ENCODE results near the gene PPM1H. TPM values are rescaled to one million over a fixed set of nuclear protein-coding genes. Genes with fewer than 3 reads are reported as not detected.

PPM1H gene
- total and polyA plus RNA-seq, 7 donors, result 0.92 to 4.3 (median 3.0) TPM

- 87% methylated on average over 5 of the region's 5 CpGs for WGBS, 2 donors
- no peak for DNase-seq
- intact Hi-C loops (cut with DNase I), result no loop called here
- no peak for TF ChIP-seq EP300 (IDR thresholded peaks at IDR 0.05)
- no peak for TF ChIP-seq CTCF (IDR thresholded peaks at IDR 0.05)
- TF ChIP-seq POLR2AphosphoS5 (IDR thresholded peaks at IDR 0.05), result no peak
- TF ChIP-seq POLR2A (IDR thresholded peaks at IDR 0.05), result no peak
- no peaks in the 10 kb centered on the region for H3K9me3 ChIP-seq
- H3K27ac ChIP-seq, result no peak overlapping the region
- peaks cover 0 to 4% (median 0%) of the 10 kb centered on the region in 4 donors for H3K4me1 ChIP-seq
- H3K4me3 ChIP-seq, result no peak overlapping the region
- H3K27me3 ChIP-seq, result no peaks in the 10 kb centered on the region
- no peaks in the 10 kb centered on the region for H3K36me3 ChIP-seq
Measured at GRCh38 chr12:62767496-62767895, 167.5 kb downstream of the PPM1H start.

- TF ChIP-seq EP300 (IDR thresholded peaks at IDR 0.05), result no peak
- no peak for TF ChIP-seq POLR2A (IDR thresholded peaks at IDR 0.05)
- WGBS, 2 donors, result 98 to 100% methylated on average over 1 of the region's 1 CpG
- Histone ChIP-seq H3K4me3 (no peak overlapping the region), H3K36me3 (no peaks in the 10 kb centered on the region), H3K4me1 (peaks cover 0 to 4% (median 0%) of the 10 kb centered on the region in 4 donors), H3K27ac (no peak overlapping the region), H3K27me3 (no peaks in the 10 kb centered on the region), H3K9me3 (no peaks in the 10 kb centered on the region)
- no peak for DNase-seq
- intact Hi-C loops (cut with DNase I), result no loop called here
Measured at GRCh38 chr12:62766496-62766895, 168.5 kb downstream of the PPM1H start.

- 78 to 80% methylated on average over 9 of the region's 9 CpGs for WGBS, 2 donors
- peaks cover 0 to 4% (median 0%) of the 10 kb centered on the region in 4 donors for H3K4me1 ChIP-seq
- no peak for TF ChIP-seq POLR2AphosphoS5 (IDR thresholded peaks at IDR 0.05)
- no peak for TF ChIP-seq CTCF (IDR thresholded peaks at IDR 0.05)
- TF ChIP-seq EP300 (IDR thresholded peaks at IDR 0.05), result no peak
- TF ChIP-seq POLR2A (IDR thresholded peaks at IDR 0.05), result no peak
- H3K27me3 ChIP-seq, result no peaks in the 10 kb centered on the region
- no peak overlapping the region for H3K4me3 ChIP-seq
- H3K27ac ChIP-seq, result peak overlapping the region in 1 of 4 donors; percentile 14
- no peaks in the 10 kb centered on the region for H3K9me3 ChIP-seq
- intact Hi-C loops (cut with DNase I), result no loop called here
- no peak for DNase-seq
- H3K36me3 ChIP-seq, result no peaks in the 10 kb centered on the region
Measured at GRCh38 chr12:62763861-62764645, 170.9 kb downstream of the PPM1H start.

- H3K4me3 ChIP-seq, result no peak overlapping the region
- 23 to 82% methylated on average over 3 of the region's 3 CpGs for WGBS, 2 donors
- DNase-seq, result no peak
- no peak overlapping the region for H3K27ac ChIP-seq
- intact Hi-C loops (cut with DNase I), result no loop called here
- H3K36me3 ChIP-seq, result no peaks in the 10 kb centered on the region
- H3K4me1 ChIP-seq, result peaks cover 0 to 4% (median 0%) of the 10 kb centered on the region in 4 donors
- no peaks in the 10 kb centered on the region for H3K27me3 ChIP-seq
- no peaks in the 10 kb centered on the region for H3K9me3 ChIP-seq
- TF ChIP-seq EP300 (IDR thresholded peaks at IDR 0.05), result no peak
- no peak for TF ChIP-seq CTCF (IDR thresholded peaks at IDR 0.05)
- TF ChIP-seq POLR2AphosphoS5 (IDR thresholded peaks at IDR 0.05), result no peak
- no peak for TF ChIP-seq POLR2A (IDR thresholded peaks at IDR 0.05)
Measured at GRCh38 chr12:62763312-62763711, 171.6 kb downstream of the PPM1H start.

- WGBS, 2 donors, result 58 to 78% methylated on average over 3 of the region's 3 CpGs
Measured at GRCh38 chr12:62762645-62763044, 172.3 kb downstream of the PPM1H start.

More at GRCh38 chr12:62762645-62763044, 172.3 kb downstream of the PPM1H start:
- H3K4me1 ChIP-seq, result peaks cover 0 to 2% (median 0%) of the 10 kb centered on the region in 4 donors
- no peak overlapping the region for H3K4me3 ChIP-seq
- no peaks in the 10 kb centered on the region for H3K36me3 ChIP-seq
- DNase-seq, result no peak
- intact Hi-C loops (cut with DNase I), result no loop called here
- H3K27ac ChIP-seq, result no peak overlapping the region
- no peak for TF ChIP-seq POLR2AphosphoS5 (IDR thresholded peaks at IDR 0.05)
- TF ChIP-seq CTCF (IDR thresholded peaks at IDR 0.05), result no peak
- no peak for TF ChIP-seq POLR2A (IDR thresholded peaks at IDR 0.05)
- TF ChIP-seq EP300 (IDR thresholded peaks at IDR 0.05), result no peak
- no peaks in the 10 kb centered on the region for H3K9me3 ChIP-seq
- no peaks in the 10 kb centered on the region for H3K27me3 ChIP-seq

All from sigmoid colon (tissue), 7 donors.